Natural killer cell (primary cell): Measurements from ENCODE around the gene NUP133. TPM values are rescaled to one million over a fixed set of nuclear protein-coding genes. Genes with fewer than 3 reads are reported as not detected.

ENCODE experiments used
- ATAC-seq, 3 donors: fragments of 150-1000 bp in 2 of 3; fragments of 200-7000 bp in 1 of 3; cut with Tn5 transposase; 1 replicate in 1 of 3; 2 replicates in 2 of 3; pipeline ENCODE4 v1.10.0; 2021; ENCODE audit warnings: mild to moderate bottlenecking in 2 of 3, moderate library complexity in 2 of 3
- DNase-seq, 2 donors: peaks; one replicate each; pipeline versions ENCODE4 v3.0.0 to v3.0.0-alpha.2; 2013 to 2021; ENCODE audit warnings: mixed read lengths in 1 of 2
- H3K27ac ChIP-seq: one replicate; pipeline ENCODE4 v1.5.1; 2013; ENCODE audit warnings: mild to moderate bottlenecking, low read length
- H3K27me3 ChIP-seq: one replicate; pipeline ENCODE4 v1.6.1; 2013; ENCODE audit warnings: low read length; ENCODE audit not compliant: control insufficient read depth, insufficient read depth
- H3K36me3 ChIP-seq: one replicate; pipeline ENCODE4 v1.6.1; 2013; ENCODE audit warnings: low read length; ENCODE audit not compliant: control insufficient read depth, insufficient read depth
- H3K4me1 ChIP-seq: one replicate; pipeline ENCODE4 v1.6.1; 2013; ENCODE audit warnings: low read length; ENCODE audit not compliant: control insufficient read depth, insufficient read depth
- H3K4me3 ChIP-seq: one replicate; pipeline ENCODE4 v1.5.1; 2013; ENCODE audit warnings: low read length
- H3K9me3 ChIP-seq: one replicate; pipeline ENCODE4 v1.6.1; 2013; ENCODE audit warnings: low read length; ENCODE audit not compliant: control insufficient read depth, insufficient read depth
- H3K27ac Mint-ChIP-seq, 2 donors: one replicate each; pipeline ENCODE4 v1.8.0; 2022; ENCODE audit warnings: mild to moderate bottlenecking in 2 of 2, mixed read lengths in 2 of 2, moderate library complexity in 1 of 2
- H3K27me3 Mint-ChIP-seq, 2 donors: one replicate each; pipeline ENCODE4 v1.8.0; 2022; ENCODE audit warnings: low read depth in 2 of 2, mixed read lengths in 2 of 2
- H3K36me3 Mint-ChIP-seq: one replicate; pipeline ENCODE4 v1.8.0; 2022; ENCODE audit warnings: mixed read lengths
- H3K4me1 Mint-ChIP-seq, 2 donors: one replicate each; pipeline ENCODE4 v1.8.0; 2022; ENCODE audit warnings: mixed read lengths in 2 of 2
- H3K4me3 Mint-ChIP-seq: one replicate; pipeline ENCODE4 v1.8.0; 2022; ENCODE audit warnings: mild to moderate bottlenecking, moderate library complexity, mixed read lengths
- H3K9me3 Mint-ChIP-seq, 2 donors: one replicate each; pipeline ENCODE4 v1.8.0; 2022; ENCODE audit warnings: mixed read lengths in 2 of 2
- WGBS: methylation state at CpG from one replicate; pipeline ENCODE4 v1.1.7; 2013; ENCODE audit warnings: missing lambda C conversion rate; ENCODE audit not compliant: insufficient coverage; 5-methylcytosine and 5-hydroxymethylcytosine counted together
- intact Hi-C: fragments of 100-400 bp; cut with micrococcal nuclease; formaldehyde crosslinking; loops from one replicate; pipeline ENCODE4 v1.14.2; 2022
- total RNA-seq, 4 donors: library from RNA; stranded (reverse); fragments of 120-200 nt in 1 of 4; gene quantifications; one replicate each; pipeline versions ENCODE4 v1.2.3 to v1.2.4, GENCODE V29; 2013 to 2022
- TF ChIP-seq, protein P1 (sequence below): fragments of 200-600 bp; IDR thresholded peaks from one replicate; pipeline ENCODE4 v1.8.0; 2022; ENCODE audit warnings: antibody characterized with exemption

The NUP133 gene
- total RNA-seq, 3 donors from 2014 or later (not counting 1 experiment from before 2014, with no cell fraction given): 34.5 to 40.1 (median 38.4) TPM

- TF ChIP-seq, protein P1, sequence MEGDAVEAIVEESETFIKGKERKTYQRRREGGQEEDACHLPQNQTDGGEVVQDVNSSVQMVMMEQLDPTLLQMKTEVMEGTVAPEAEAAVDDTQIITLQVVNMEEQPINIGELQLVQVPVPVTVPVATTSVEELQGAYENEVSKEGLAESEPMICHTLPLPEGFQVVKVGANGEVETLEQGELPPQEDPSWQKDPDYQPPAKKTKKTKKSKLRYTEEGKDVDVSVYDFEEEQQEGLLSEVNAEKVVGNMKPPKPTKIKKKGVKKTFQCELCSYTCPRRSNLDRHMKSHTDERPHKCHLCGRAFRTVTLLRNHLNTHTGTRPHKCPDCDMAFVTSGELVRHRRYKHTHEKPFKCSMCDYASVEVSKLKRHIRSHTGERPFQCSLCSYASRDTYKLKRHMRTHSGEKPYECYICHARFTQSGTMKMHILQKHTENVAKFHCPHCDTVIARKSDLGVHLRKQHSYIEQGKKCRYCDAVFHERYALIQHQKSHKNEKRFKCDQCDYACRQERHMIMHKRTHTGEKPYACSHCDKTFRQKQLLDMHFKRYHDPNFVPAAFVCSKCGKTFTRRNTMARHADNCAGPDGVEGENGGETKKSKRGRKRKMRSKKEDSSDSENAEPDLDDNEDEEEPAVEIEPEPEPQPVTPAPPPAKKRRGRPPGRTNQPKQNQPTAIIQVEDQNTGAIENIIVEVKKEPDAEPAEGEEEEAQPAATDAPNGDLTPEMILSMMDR: no peak
- no peak for DNase-seq
- H3K4me3 Mint-ChIP-seq: no peak overlapping the region
- H3K4me1 ChIP-seq: no peaks in the 10 kb centered on the region
- ATAC-seq: no peak
- no peaks in the 10 kb centered on the region for H3K9me3 ChIP-seq
- peaks cover 38% of the 10 kb centered on the region for H3K36me3 Mint-ChIP-seq
- peaks cover 4 to 5% of the 10 kb centered on the region in 2 donors for H3K4me1 Mint-ChIP-seq
- no peak overlapping the region for H3K27ac ChIP-seq
- no peaks in the 10 kb centered on the region for H3K9me3 Mint-ChIP-seq
- 98% methylated on average over 6 of the region's 7 CpGs for WGBS
- H3K36me3 ChIP-seq: peaks cover 70% of the 10 kb centered on the region
- intact Hi-C loops: no loop called here
- no peak overlapping the region for H3K4me3 ChIP-seq
- H3K27me3 ChIP-seq: no peaks in the 10 kb centered on the region
- no peaks in the 10 kb centered on the region for H3K27me3 Mint-ChIP-seq
- H3K27ac Mint-ChIP-seq: no peak overlapping the region
These were observed 47.0 kb downstream of the NUP133 start for GRCh38 chr1:229461032-229461668.

DNA sequence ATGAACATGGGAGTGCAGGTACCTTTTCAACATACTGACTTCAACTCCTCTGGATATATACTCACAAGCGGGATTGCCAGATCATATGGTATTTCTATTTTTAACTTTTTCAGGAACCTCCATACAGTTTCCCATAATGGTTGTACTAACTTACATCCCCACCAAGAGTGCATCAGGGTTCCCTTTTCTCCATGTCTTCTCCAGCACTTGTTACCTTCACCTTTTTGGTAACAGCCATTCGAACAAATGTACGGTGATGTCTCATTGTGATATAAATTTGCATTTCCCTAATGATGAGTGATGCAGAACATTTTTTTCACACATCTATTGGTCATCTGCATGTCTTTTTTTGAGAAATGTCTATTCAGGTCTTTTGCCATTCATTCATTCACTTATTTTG, 48.3 kb downstream of the NUP133 start:
- ATAC-seq: no peak

GRCh38 chr1:229457436-229457835, 50.7 kb downstream of the NUP133 start:
- intact Hi-C loops: no loop called here
- no peak for DNase-seq
- Mint-ChIP-seq H3K27ac (no peak overlapping the region), H3K4me3 (no peak overlapping the region), H3K9me3 (no peaks in the 10 kb centered on the region), H3K27me3 (no peaks in the 10 kb centered on the region), H3K4me1 (peaks cover 5 to 10% of the 10 kb centered on the region in 2 donors), H3K36me3 (peaks cover 22% of the 10 kb centered on the region)
- WGBS: 73% methylated on average over 2 of the region's 4 CpGs
- no peaks in the 10 kb centered on the region for H3K4me1 ChIP-seq
- H3K36me3 ChIP-seq: peaks cover 60% of the 10 kb centered on the region
- ATAC-seq: no peak
- no peaks in the 10 kb centered on the region for H3K9me3 ChIP-seq
- no peak overlapping the region for H3K4me3 ChIP-seq
- no peaks in the 10 kb centered on the region for H3K27me3 ChIP-seq
- no peak overlapping the region for H3K27ac ChIP-seq
- TF ChIP-seq, protein P1: no peak

More for the DNA sequence above, 48.3 kb downstream of the NUP133 start:
- H3K27me3 ChIP-seq: no peaks in the 10 kb centered on the region
- intact Hi-C loops: no loop called here
- 100% methylated on average over 3 of the region's 3 CpGs for WGBS
- DNase-seq: no peak
- H3K4me3 Mint-ChIP-seq: no peak overlapping the region
- no peak overlapping the region for H3K4me3 ChIP-seq
- peaks cover 71% of the 10 kb centered on the region for H3K36me3 ChIP-seq
- H3K36me3 Mint-ChIP-seq: peaks cover 32% of the 10 kb centered on the region
- H3K9me3 ChIP-seq: no peaks in the 10 kb centered on the region
- no peaks in the 10 kb centered on the region for H3K9me3 Mint-ChIP-seq
- H3K27me3 Mint-ChIP-seq: no peaks in the 10 kb centered on the region
- no peak overlapping the region for H3K27ac Mint-ChIP-seq
- peaks cover 5 to 10% of the 10 kb centered on the region in 2 donors for H3K4me1 Mint-ChIP-seq
- no peaks in the 10 kb centered on the region for H3K4me1 ChIP-seq
- no peak overlapping the region for H3K27ac ChIP-seq
- TF ChIP-seq, protein P1: no peak

DNA sequence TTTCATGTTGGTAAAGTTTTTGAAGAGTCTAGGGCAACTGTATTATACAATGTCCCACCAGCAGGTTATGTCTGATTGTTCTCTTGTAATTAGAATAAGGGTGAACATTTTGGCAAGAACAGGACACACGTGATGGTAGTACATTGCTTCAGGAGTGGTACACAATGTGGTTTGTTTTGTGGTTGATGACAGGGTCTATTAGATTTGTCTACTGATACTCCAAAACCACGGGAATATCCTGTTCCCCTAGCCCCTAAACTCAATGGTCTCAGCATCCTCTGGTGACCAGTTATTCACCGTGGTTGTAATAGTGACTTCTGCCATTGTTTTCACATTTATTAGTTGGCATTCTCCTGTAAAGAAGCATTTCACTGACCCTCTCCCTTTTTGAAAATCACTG, 52.1 kb downstream of the NUP133 start:
- Mint-ChIP-seq H3K4me1 (peaks cover 5 to 10% of the 10 kb centered on the region in 2 donors), H3K4me3 (no peak overlapping the region), H3K9me3 (no peaks in the 10 kb centered on the region), H3K27me3 (no peaks in the 10 kb centered on the region), H3K27ac (peak overlapping the region in 1 of 2 donors; percentile 44), H3K36me3 (peaks cover 22% of the 10 kb centered on the region)
- H3K4me3 ChIP-seq: no peak overlapping the region
- H3K9me3 ChIP-seq: no peaks in the 10 kb centered on the region
- DNase-seq (no peak), ATAC-seq (no peak)
- no peaks in the 10 kb centered on the region for H3K4me1 ChIP-seq
- H3K36me3 ChIP-seq: peaks cover 60% of the 10 kb centered on the region
- TF ChIP-seq, protein P1: no peak
- 23% methylated on average over 3 of the region's 3 CpGs for WGBS
- H3K27ac ChIP-seq: no peak overlapping the region
- H3K27me3 ChIP-seq: no peaks in the 10 kb centered on the region
- intact Hi-C loops: no loop called here
